Colon (tissue), 2 donors: Measurements from ENCODE around the gene SORCS2.

Source experiments
- FAIRE-seq: peaks from 2 replicates; lab custom pipeline; 2012; peaks lifted over from hg19 to GRCh38; lab: Jason Lieb, UNC
- donor health status: control.
- donor health status: control.

SORCS2 gene

GRCh38 chr4:7338876-7339623 is 146.7 kb downstream of the SORCS2 start:
- FAIRE-seq = no peak

GRCh38 chr4:7339751-7340552 is 147.6 kb downstream of the SORCS2 start:
- FAIRE-seq = no peak

GRCh38 chr4:7340553-7341433 is 148.5 kb downstream of the SORCS2 start:
- FAIRE-seq = no peak

- no peak for FAIRE-seq
Observed at GRCh38 chr4:7341491-7342222, 149.3 kb downstream of the SORCS2 start.

GRCh38 chr4:7342223-7343080 is 150.1 kb downstream of the SORCS2 start:
- no peak for FAIRE-seq

GRCh38 chr4:7343081-7343655 is 150.8 kb downstream of the SORCS2 start:
- FAIRE-seq = no peak

GRCh38 chr4:7343950-7344349 is 151.6 kb downstream of the SORCS2 start:
- no peak for FAIRE-seq

- FAIRE-seq = no peak
Observed at GRCh38 chr4:7344636-7345155, 152.4 kb downstream of the SORCS2 start.

- FAIRE-seq = no peak
Observed at GRCh38 chr4:7347981-7348380, 155.6 kb downstream of the SORCS2 start.

GRCh38 chr4:7348946-7349900 is 156.9 kb downstream of the SORCS2 start:
- FAIRE-seq = no peak

- FAIRE-seq = no peak
Observed at GRCh38 chr4:7350396-7350795, 158.1 kb downstream of the SORCS2 start.

GRCh38 chr4:7351014-7351413 is 158.7 kb downstream of the SORCS2 start:
- no peak for FAIRE-seq

GRCh38 chr4:7352486-7352885 is 160.1 kb downstream of the SORCS2 start:
- FAIRE-seq = no peak

- no peak for FAIRE-seq
Observed at GRCh38 chr4:7353046-7353790, 160.9 kb downstream of the SORCS2 start.

GRCh38 chr4:7353846-7354610 is 161.7 kb downstream of the SORCS2 start:
- no peak for FAIRE-seq

- no peak for FAIRE-seq
Observed at GRCh38 chr4:7354927-7355326, 162.6 kb downstream of the SORCS2 start.

GRCh38 chr4:7355795-7356194 is 163.5 kb downstream of the SORCS2 start:
- FAIRE-seq = no peak
